ENCODE data around the gene KIF16B.

GRCh38 chr20:16552015-16552414, 21.2 kb downstream of the KIF16B start:
- no peak for TF ChIP-seq CBX8 (IDR thresholded peaks at IDR 0.05; ENCODE audit: borderline replicate concordance, extremely low read depth, low read depth, low read length, poor library complexity, severe bottlenecking)
- TF ChIP-seq HNRNPL (IDR thresholded peaks at IDR 0.05; ENCODE audit: low read depth, low read length) = no peak
- no peak for TF ChIP-seq SMARCB1 (IDR thresholded peaks at IDR 0.05; ENCODE audit: insufficient read length, low read depth)
- no peak for TF ChIP-seq RFX1 (IDR thresholded peaks at IDR 0.05)
- TF ChIP-seq SRF (CRISPR knock-in tag; IDR thresholded peaks at IDR 0.05) = no peak
